GM18861 (cell line): ENCODE results near the gene THAP5.
A peak's percentile ranks its signal among the peaks of the same experiment; 100 is the strongest.

ENCODE experiments used
- ATAC-seq: cut with Tn5 transposase; IDR thresholded peaks from one replicate; pipeline ENCODE4 v1.9.1; 2021; ENCODE audit not compliant: unreplicated experiment

THAP5 gene

GRCh38 chr7:108569381-108570145 is at the start of gene THAP5, which contains the start of gene DNAJB9:
Gene THAP5 (minus strand): TSS chr7:108569706. CDS start chr7:108569569, 137 bp downstream.
Gene DNAJB9 (plus strand): TSS chr7:108569874. CDS start chr7:108571727, 1,853 bp downstream.
- peak; percentile 96 for ATAC-seq

GRCh38 chr7:108618056-108618455 is 48.5 kb upstream of the THAP5 start:
- ATAC-seq, result no peak

- no peak for ATAC-seq
Measured at GRCh38 chr7:108614896-108615295, 45.4 kb upstream of the THAP5 start.

DNA sequence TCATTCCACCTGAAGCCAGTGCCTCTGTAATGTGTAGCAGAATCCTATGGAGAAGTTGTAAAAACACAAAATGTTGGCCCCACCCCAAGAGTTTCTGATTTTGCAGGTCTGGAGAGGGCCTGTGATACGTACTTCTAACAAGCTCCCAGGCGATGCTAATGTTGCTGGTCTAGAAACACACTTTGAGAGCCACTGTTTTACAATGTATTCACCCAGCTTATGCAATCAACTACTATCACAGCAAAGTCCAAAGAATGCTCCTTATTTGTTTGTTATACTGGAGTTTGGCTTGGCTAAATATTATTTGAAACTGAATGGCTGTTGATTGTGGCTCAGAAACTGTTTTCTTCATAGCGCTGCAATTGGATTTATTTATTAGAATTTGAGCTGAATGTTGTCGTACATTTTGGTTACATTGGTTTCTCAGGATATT is 44.5 kb upstream of the THAP5 start:
- ATAC-seq, result no peak

DNA sequence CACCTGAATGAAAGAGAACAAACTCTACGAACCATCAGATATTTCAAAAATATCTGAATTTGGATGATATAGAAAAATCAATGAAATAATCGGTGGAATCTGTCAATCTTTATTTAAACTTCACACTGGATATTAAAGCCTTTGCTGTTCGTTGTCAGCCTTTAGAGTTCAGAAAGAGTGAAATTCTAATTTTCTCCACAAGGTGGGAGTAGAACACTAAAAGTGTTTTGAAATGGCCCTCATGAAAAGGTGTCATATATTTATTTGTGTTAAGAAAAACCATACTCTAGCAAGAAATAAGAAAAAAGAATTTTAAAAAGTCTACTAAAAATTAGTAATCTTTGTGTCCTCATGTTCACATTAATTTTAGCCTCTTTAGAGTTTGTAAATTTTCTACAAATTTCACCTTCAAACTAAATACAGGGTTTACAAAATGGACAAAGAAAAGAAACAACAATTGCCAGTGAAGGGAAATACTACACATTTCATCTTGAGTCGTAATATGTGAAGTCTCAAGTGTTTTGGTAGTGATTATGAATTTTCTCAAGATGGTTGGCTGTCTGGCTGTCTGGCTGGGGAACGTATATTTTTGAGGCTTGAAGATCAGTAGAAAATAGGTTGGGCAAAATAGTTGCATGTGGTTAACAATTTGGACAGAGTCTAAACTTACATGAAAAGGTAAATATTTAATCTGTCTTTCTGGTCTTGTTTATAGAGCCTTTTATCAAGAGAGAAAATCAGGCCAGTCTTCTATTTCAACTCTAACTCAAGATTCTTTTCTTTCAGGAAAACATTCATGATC is 43.8 kb upstream of the THAP5 start:
- ATAC-seq, result peak; percentile 84

DNA sequence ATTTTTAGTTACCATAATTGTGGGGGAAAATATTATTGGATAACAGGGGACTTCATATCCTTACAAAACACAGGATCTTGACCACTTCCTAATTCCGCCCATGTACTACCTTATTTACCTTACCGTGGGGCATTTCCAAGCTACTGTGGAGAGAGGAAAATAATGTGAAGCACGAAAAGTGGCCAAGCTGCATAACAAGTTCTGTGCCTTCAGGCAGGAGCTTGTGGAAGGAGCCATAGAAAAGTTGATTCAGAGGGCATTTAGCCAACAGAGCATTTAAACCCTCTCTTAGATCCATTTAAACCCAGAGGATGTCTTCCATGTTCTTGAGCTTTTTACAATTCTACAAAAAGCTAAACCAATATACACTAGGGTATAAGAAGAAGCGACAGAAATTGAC is 41.8 kb upstream of the THAP5 start:
- no peak for ATAC-seq

GRCh38 chr7:108609643-108610042 is 40.1 kb upstream of the THAP5 start:
- no peak for ATAC-seq

DNA sequence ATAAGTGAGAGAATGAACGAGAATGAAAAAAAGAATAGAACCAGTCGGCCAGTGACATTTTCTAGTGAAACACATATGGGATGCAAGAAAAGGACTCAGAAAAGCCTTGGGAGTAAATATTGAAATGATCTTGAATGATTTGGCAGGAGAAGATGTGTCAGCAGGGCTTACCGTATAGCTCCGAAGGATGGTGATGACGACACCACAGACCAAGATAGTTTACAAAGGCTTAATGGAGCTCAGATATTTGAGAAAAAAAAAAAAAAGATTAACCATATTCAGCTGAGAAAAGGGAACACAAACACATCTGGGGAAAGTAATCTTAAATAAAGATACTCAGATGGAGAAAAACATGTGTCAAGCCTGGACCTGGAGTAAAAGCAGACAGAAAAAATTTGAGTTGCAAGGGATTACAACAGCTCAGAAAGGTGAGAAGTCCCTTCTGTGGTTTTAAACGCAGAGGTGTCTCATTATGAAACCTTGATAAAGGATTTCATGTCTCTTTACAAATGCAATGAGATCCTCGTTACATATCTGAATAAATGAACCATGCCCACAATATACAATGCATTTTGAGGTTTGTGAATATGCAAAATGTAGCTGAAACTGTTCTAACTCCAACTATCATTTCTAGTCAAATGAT is 36.2 kb upstream of the THAP5 start:
- ATAC-seq, result peak; percentile 60

DNA sequence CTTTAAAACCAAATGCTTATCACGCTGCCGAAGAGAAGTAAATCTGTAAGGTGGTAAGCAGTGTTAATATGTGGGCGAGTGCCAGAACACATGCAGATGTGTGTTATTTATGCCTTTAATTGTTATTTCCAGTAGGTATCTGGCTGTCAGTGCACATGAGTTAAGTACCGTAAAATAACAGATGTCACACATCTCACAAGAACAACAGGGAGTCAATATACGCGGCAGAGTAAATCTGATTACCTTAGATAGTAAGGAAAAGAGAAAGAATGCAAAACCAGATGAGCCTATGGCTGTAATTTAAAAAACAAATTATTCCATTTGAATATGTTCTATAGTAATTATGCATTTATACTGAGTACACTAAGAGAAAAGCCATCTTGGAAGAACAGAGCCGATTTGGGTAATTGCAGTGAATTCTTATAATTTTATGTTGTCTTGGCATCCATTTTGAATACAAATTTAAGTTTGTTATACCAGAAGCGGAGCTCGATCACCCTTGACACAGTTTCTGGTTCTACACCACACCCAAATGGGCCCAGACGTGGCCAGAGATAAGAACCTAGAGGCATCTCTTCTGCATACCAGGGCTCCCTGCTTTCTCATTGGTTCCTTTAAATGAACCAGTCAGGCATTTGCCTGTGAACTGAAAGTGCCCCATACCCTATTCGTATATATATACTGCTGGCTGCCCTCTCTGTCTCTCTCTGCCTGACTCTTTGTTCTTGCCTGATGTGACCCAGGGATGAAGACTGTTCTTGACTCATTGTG is 35.0 kb upstream of the THAP5 start:
- ATAC-seq, result no peak

GRCh38 chr7:108603656-108604306 is 34.3 kb upstream of the THAP5 start:
- ATAC-seq, result no peak

GRCh38 chr7:108600399-108600798 is 30.9 kb upstream of the THAP5 start:
- ATAC-seq, result no peak

DNA sequence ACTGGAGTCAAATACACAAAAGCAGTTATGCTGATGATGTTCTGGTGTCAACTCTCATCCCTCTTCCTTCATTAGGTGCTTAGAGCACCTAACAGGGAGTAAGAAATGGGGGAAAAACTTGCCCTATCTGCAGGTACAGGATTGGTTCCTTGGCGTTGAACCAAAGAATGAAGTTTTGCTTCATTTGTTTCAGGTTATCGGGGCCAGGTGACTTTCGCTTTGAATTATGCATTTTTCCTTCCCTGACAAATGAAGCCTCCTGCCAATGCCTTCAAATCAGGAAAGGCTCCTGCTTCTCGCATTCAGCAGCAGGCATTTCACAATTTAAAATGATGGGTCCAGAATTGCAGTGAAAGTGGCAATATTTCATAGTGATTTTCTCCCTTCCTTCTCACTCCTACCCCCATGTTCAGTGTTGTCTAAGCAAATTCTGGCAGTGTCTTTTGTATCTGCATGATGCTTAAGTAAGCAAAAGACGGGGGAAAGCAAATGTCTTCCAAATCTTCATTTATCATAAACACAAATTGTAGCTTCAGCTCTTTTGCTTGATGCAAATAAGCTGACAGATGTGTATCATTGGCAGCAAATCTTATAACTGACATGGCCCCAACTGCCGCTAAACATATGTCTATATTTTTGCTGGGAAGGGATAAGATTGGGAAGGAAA is 29.5 kb upstream of the THAP5 start:
- no peak for ATAC-seq

GRCh38 chr7:108598153-108598552 is 28.6 kb upstream of the THAP5 start:
- ATAC-seq, result no peak

- no peak for ATAC-seq
Measured at GRCh38 chr7:108596560-108596959, 27.1 kb upstream of the THAP5 start.

- ATAC-seq, result no peak
Measured at GRCh38 chr7:108592646-108593201, 23.2 kb upstream of the THAP5 start.

- no peak for ATAC-seq
Measured at GRCh38 chr7:108590606-108591005, 21.1 kb upstream of the THAP5 start.

DNA sequence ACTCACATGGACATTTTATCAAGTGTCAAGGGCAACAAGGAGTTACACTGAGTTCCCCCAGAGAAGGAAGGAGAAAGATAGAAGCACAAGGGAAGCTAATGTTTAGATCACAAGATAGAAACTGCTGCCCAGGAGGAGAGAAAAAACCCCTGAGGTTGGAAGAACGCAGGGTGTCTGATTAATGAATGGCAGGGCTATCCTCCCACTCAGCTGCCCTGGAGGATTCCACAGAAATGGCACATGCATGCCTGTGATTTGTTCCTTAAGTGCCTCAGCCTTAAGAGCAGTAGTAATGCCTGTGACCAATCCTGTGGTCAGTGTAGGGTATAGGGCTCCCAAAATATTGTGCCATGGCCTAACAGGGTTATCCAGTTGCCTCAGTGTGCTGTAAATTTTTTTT is 20.4 kb upstream of the THAP5 start:
- ATAC-seq, result no peak

DNA sequence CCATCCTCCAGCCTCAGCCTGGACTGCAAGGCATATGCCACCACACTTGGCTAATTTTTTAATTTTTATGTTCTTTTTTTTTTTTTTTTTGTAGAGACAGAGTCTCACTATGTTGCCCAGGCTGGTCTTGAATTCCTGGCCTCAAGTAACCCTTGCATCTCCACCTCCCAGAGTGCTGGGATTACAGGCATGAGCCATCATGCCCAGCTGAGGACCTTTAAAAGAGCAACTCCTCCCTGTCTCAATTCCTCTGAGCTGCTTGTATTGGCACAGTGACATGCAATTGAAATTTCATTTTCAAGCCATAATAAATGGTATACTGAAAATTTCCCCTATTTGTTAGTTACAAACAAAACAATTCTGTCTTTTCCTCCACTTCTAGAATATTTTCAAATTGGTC is 19.7 kb upstream of the THAP5 start:
- ATAC-seq, result no peak

DNA sequence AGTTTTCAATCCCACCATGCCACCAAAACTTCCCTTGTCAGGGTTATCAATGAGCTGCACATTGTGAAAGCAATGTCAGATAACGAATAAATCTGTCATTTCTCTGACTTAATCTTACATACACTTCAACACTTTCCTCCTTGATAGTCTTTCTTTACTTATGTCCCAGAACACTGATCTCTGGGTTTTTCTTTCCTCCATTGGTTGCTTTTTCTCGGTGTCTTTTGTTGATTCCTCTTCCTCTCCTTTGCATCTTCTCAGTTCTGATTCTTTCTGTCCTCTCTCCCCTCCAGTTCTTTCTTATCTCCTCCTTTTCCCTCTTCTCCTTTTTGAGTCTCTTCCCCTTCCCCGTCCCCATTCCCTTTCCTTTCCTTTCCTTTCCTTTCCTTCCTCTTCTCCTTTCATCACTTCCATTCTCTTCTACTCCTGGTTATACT is 16.8 kb upstream of the THAP5 start:
- ATAC-seq, result no peak
